NCI-H2196 treated with DMSO at 0.1 percent for 48 hours (cell line): ENCODE measurements around the gene PTPN2.
"Not testable (repeated sequence)": the region's sequence is repeated elsewhere in the genome, so short reads cannot be mapped to it uniquely, and the experiment has no call there.

Experiments
- DNase-seq: peaks from one replicate; lab custom pipeline; 2025; ENCODE audit not compliant: unreplicated experiment; lab: John Stamatoyannopoulos, UW

PTPN2 gene

GRCh38 chr18:12895014-12895413, 11.0 kb upstream of the PTPN2 start:
- DNase-seq: no peak

GRCh38 chr18:12891561-12891960, 7.5 kb upstream of the PTPN2 start:
- DNase-seq: no peak

- no peak for DNase-seq
Observed at GRCh38 chr18:12890964-12891363, 6.9 kb upstream of the PTPN2 start.

- DNase-seq: no peak
Observed at GRCh38 chr18:12886498-12887126, 2.6 kb upstream of the PTPN2 start.

- no peak for DNase-seq
Observed at GRCh38 chr18:12885500-12885899, 1.5 kb upstream of the PTPN2 start.

GRCh38 chr18:12884406-12885323, 628 bp upstream of the PTPN2 start:
- DNase-seq: no peak

- DNase-seq: no peak
Observed at GRCh38 chr18:12883372-12883683, 709 bp downstream of the PTPN2 start.

- DNase-seq: no peak
Observed at GRCh38 chr18:12882453-12883371, 1.3 kb downstream of the PTPN2 start.

- no peak for DNase-seq
Observed at GRCh38 chr18:12880541-12880910, 3.5 kb downstream of the PTPN2 start.

- no peak for DNase-seq
Observed at GRCh38 chr18:12879840-12880540, 4.0 kb downstream of the PTPN2 start.

- DNase-seq: not testable (repeated sequence)
Observed at GRCh38 chr18:12874992-12875391, 9.0 kb downstream of the PTPN2 start.

GRCh38 chr18:12873961-12874567, 10.0 kb downstream of the PTPN2 start:
- DNase-seq: not testable (repeated sequence)

GRCh38 chr18:12872408-12872807, 11.6 kb downstream of the PTPN2 start:
- no peak for DNase-seq

GRCh38 chr18:12868576-12868975, 15.5 kb downstream of the PTPN2 start:
- no peak for DNase-seq

GRCh38 chr18:12867441-12868123, 16.5 kb downstream of the PTPN2 start:
- no peak for DNase-seq

GRCh38 chr18:12863687-12864216, 20.3 kb downstream of the PTPN2 start:
- no peak for DNase-seq

GRCh38 chr18:12862874-12863482, 21.1 kb downstream of the PTPN2 start:
- DNase-seq: no peak

GRCh38 chr18:12862467-12862866, 21.6 kb downstream of the PTPN2 start:
- no peak for DNase-seq

GRCh38 chr18:12861637-12862036, 22.4 kb downstream of the PTPN2 start:
- DNase-seq: no peak
